A673 (cell line): ENCODE data around the gene HIGD1B. TPM values are rescaled to one million over a fixed set of nuclear protein-coding genes. Genes with fewer than 3 reads are reported as not detected.

Experiments used
- BruUV-seq: library from RNA; stranded (reverse); fragments of 400-500 nt; replicated peaks from 2 replicates; lab custom pipeline; 2021; lab: Mats Ljungman, UMichigan
- CTCF ChIA-PET: fragments of 300-600 bp; sonication (Branson Sonifier 250); formaldehyde crosslinking; loops from one replicate; lab custom pipeline; 2022; ENCODE audit warnings: antibody characterized with exemption; lab: Charles Lee
- POLR2A ChIA-PET: fragments of 300-600 bp; sonication (Branson Sonifier 250); formaldehyde crosslinking; loops from one replicate; lab custom pipeline; 2022; ENCODE audit warnings: antibody characterized with exemption; ENCODE audit not compliant: low non-redundant PET; lab: Charles Lee
- DNase-seq: peaks from one replicate; pipeline ENCODE4 v3.0.0-alpha.2; 2015; ENCODE audit warnings: low spot score
- H3K27ac ChIP-seq: fragments of 200-600 bp; sonication (generic); 2 replicates; pipeline ENCODE4 v1.5.1; 2016; ENCODE audit warnings: mixed run types, low read depth, mild to moderate bottlenecking, mixed read lengths, antibody characterized with exemption, low read length; ENCODE audit not compliant: poor library complexity, severe bottlenecking
- H3K27me3 ChIP-seq: fragments of 200-600 bp; sonication (generic); replicated peaks from 2 replicates; pipeline ENCODE4 v1.6.1; 2017; ENCODE audit warnings: mixed run types, low read depth, mild to moderate bottlenecking, mixed read lengths, antibody characterized with exemption, low read length; ENCODE audit not compliant: insufficient read depth, poor library complexity
- H3K36me3 ChIP-seq: fragments of 200-600 bp; sonication (generic); 2 replicates; pipeline ENCODE4 v1.6.1; 2016; ENCODE audit warnings: mixed run types, mild to moderate bottlenecking, mixed read lengths, antibody characterized with exemption, low read length; ENCODE audit not compliant: insufficient read depth, poor library complexity, severe bottlenecking
- H3K4me1 ChIP-seq: fragments of 200-600 bp; sonication (generic); 2 replicates; pipeline ENCODE4 v1.6.1; 2017; ENCODE audit warnings: mixed run types, mild to moderate bottlenecking, mixed read lengths, antibody characterized with exemption, low read length; ENCODE audit not compliant: insufficient read depth, poor library complexity, severe bottlenecking
- H3K4me3 ChIP-seq: fragments of 200-600 bp; sonication (generic); 2 replicates; pipeline ENCODE4 v1.5.1; 2016; ENCODE audit warnings: low read depth, mixed run types, mild to moderate bottlenecking, mixed read lengths, low read length; ENCODE audit not compliant: poor library complexity, severe bottlenecking
- H3K9me3 ChIP-seq: fragments of 200-600 bp; sonication (generic); 2 replicates; pipeline ENCODE4 v1.6.1; 2016; ENCODE audit warnings: mixed run types, low read depth, mild to moderate bottlenecking, mixed read lengths, antibody characterized with exemption, low read length; ENCODE audit not compliant: poor library complexity, severe bottlenecking
- EZH2 ChIP-seq: fragments of 200-600 bp; sonication (generic); IDR thresholded peaks from 2 replicates; pipeline ENCODE4 v1.6.1; 2017; ENCODE audit warnings: borderline replicate concordance, low read depth, mild to moderate bottlenecking, mixed read lengths, antibody characterized with exemption, low read length; ENCODE audit not compliant: poor library complexity, severe bottlenecking
- intact Hi-C: fragments of 100-400 bp; cut with micrococcal nuclease; formaldehyde crosslinking; loops from one replicate; pipeline ENCODE4 v1.10.0; 2022; ENCODE audit not compliant: unreplicated experiment
- total RNA-seq: library from RNA; stranded (reverse); gene quantifications from 2 replicates; pipeline ENCODE4 v1.2.3, GENCODE V29; 2021
- TF ChIP-seq, protein P1 (sequence below): fragments of 300-800, 200-600 bp; sonication (generic); conservative IDR thresholded peaks from 2 replicates; pipeline ENCODE4 v1.5.1; 2017; ENCODE audit warnings: low read depth, mild to moderate bottlenecking, antibody characterized with exemption, low read length, moderate library complexity, mixed read lengths

Gene HIGD1B
- total RNA-seq, 1 experiment from 2014 or later: not detected

DNA sequence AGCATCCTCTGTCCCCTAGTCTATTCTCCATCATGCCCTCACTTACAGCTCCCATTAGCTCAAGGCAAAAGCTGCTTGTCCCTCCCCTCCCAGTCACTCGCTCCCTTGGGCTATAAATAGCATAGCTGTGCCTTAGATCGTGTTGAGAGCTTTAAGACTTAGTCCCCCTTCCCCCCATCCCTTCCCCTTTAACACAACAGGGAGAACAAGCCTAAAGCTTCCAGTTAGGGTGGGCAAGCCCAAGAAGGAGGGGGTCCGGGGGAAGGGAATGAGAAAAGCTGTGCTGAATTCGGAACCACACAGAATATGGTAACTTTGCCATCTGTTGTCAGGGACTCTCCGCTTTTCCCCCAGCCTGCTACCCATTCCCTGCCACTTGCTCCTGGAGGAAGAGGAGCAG is 4.9 kb upstream of the HIGD1B start:
- no peaks in the 10 kb centered on the region for H3K27me3 ChIP-seq
- no peak for TF ChIP-seq EZH2
- TF ChIP-seq, protein P1, sequence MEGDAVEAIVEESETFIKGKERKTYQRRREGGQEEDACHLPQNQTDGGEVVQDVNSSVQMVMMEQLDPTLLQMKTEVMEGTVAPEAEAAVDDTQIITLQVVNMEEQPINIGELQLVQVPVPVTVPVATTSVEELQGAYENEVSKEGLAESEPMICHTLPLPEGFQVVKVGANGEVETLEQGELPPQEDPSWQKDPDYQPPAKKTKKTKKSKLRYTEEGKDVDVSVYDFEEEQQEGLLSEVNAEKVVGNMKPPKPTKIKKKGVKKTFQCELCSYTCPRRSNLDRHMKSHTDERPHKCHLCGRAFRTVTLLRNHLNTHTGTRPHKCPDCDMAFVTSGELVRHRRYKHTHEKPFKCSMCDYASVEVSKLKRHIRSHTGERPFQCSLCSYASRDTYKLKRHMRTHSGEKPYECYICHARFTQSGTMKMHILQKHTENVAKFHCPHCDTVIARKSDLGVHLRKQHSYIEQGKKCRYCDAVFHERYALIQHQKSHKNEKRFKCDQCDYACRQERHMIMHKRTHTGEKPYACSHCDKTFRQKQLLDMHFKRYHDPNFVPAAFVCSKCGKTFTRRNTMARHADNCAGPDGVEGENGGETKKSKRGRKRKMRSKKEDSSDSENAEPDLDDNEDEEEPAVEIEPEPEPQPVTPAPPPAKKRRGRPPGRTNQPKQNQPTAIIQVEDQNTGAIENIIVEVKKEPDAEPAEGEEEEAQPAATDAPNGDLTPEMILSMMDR: no peak
- intact Hi-C loops: no loop called here
- no peaks in the 10 kb centered on the region for H3K36me3 ChIP-seq
- POLR2A ChIA-PET: no interaction called here
- no peak overlapping the region for H3K4me3 ChIP-seq
- DNase-seq: no peak
- no peaks in the 10 kb centered on the region for H3K4me1 ChIP-seq
- CTCF ChIA-PET: no interaction called here
- H3K27ac ChIP-seq: no peak overlapping the region
- H3K9me3 ChIP-seq: no peaks in the 10 kb centered on the region
- no TSS peak for BruUV-seq

DNA sequence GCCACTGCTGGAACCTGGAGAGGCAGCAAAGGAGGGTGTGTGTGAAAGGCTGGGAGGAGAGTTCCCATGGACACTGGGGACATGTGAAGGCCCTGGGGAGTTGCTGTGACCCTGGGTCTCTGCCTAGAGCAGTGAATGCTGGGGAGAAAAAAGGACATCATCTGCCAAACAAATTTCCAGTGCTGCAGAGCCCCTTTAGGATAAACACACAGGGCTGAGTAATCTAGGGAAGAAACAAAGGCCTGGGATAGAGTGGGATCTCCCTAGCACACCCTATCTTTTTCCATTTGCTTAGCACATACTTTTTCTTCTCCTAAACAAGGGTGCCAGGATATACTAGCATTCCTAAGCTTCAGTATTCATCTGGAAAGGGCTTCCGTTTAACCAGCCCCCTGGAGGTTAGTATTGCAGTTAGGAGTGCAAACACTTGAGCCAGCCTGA is 3.3 kb upstream of the HIGD1B start:
- intact Hi-C loops: no loop called here
- DNase-seq: no peak
- Histone ChIP-seq H3K27me3 (no peaks in the 10 kb centered on the region), H3K9me3 (no peaks in the 10 kb centered on the region), H3K27ac (no peak overlapping the region), H3K4me1 (no peaks in the 10 kb centered on the region), H3K4me3 (no peak overlapping the region), H3K36me3 (no peaks in the 10 kb centered on the region)
- POLR2A ChIA-PET: no interaction called here
- TF ChIP-seq, protein P1: no peak
- TF ChIP-seq EZH2: no peak
- CTCF ChIA-PET: no interaction called here
- BruUV-seq: no TSS peak

DNA sequence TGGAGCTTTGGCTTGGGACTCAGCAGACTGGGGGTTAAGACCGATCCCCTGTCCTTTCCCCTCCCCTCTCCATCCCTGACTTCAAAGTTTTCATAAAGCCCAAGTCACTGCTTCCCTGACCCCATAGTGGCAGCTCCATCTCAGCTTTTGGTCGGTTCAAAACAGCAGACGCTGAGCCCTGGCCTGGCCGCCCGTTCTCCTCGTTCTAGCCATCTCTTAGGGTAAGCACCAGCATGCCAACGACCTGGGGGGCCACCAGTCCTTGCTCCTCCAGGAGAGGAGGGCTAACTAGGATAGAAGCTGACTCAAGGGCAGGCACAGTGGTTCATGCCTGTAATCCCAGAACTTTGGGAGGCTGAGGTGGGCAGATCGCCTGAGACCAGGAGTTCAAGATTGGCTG is 1.5 kb upstream of the HIGD1B start:
- TF ChIP-seq, protein P1: no peak
- TF ChIP-seq EZH2: no peak
- no TSS peak for BruUV-seq
- Histone ChIP-seq H3K9me3 (no peaks in the 10 kb centered on the region), H3K27ac (no peak overlapping the region), H3K27me3 (no peaks in the 10 kb centered on the region), H3K4me3 (no peak overlapping the region), H3K4me1 (no peaks in the 10 kb centered on the region), H3K36me3 (peaks cover 2% of the 10 kb centered on the region)
- POLR2A ChIA-PET: no interaction called here
- CTCF ChIA-PET: no interaction called here
- DNase-seq: no peak
- intact Hi-C loops: no loop called here
